Heart left ventricle (tissue), 16 donors: ENCODE measurements around the gene RPL38. TPM values are rescaled to one million over a fixed set of nuclear protein-coding genes. Genes with fewer than 3 reads are reported as not detected.

Experiments
- ATAC-seq, 4 donors: fragments of 200-7000 bp; cut with Tn5 transposase; one replicate each; pipeline ENCODE4 v1.9.1; 2020 to 2022; ENCODE audit warnings: moderate library complexity in 4 of 4, mild to moderate bottlenecking in 3 of 4, moderate number of reproducible peaks in 1 of 4
- DNase-seq, 5 donors: peaks; one replicate each; pipeline ENCODE4 v3.0.0-alpha.2; 2020
- H3K27ac ChIP-seq, 12 donors: fragments of 200-600 bp; sonication (generic) in 4 of 12; one replicate each; pipeline versions ENCODE4 v1.5.0 to v1.8.0; 2016 to 2022; ENCODE audit warnings: mild to moderate bottlenecking in 2 of 12
- H3K27me3 ChIP-seq, 9 donors: fragments of 200-600 bp; sonication (generic) in 2 of 9; one replicate each; pipeline versions ENCODE4 v1.5.1 to v1.8.0; 2016 to 2022; ENCODE audit warnings: mild to moderate bottlenecking in 3 of 9
- H3K36me3 ChIP-seq, 9 donors: fragments of 200-600 bp; sonication (generic) in 2 of 9; one replicate each; pipeline versions ENCODE4 v1.5.0 to v1.8.0; 2018 to 2022; ENCODE audit warnings: mild to moderate bottlenecking in 2 of 9
- H3K4me1 ChIP-seq, 12 donors: fragments of 200-600 bp; sonication (generic) in 4 of 12; one replicate each; pipeline versions ENCODE4 v1.5.0 to v1.8.0; 2016 to 2022; ENCODE audit warnings: mild to moderate bottlenecking in 3 of 12
- H3K4me3 ChIP-seq, 12 donors: fragments of 200-600 bp; sonication (generic) in 4 of 12; one replicate each; pipeline versions ENCODE4 v1.5.0 to v1.8.0; 2017 to 2022; ENCODE audit warnings: mild to moderate bottlenecking in 9 of 12, moderate library complexity in 4 of 12
- H3K9me3 ChIP-seq, 12 donors: fragments of 200-600 bp; sonication (generic) in 4 of 12; one replicate each; pipeline versions ENCODE4 v1.5.0 to v1.8.0; 2016 to 2022; ENCODE audit warnings: mild to moderate bottlenecking in 1 of 12
- POLR2A ChIP-seq, 2 donors: fragments of 450-650 bp; IDR thresholded peaks; one replicate each; pipeline ENCODE4 v1.6.1; 2017; ENCODE audit warnings: antibody characterized with exemption in 2 of 2, mild to moderate bottlenecking in 2 of 2, moderate library complexity in 2 of 2
- WGBS, 4 donors: extraction: QIAGEN DNeasy Blood & Tissue Kit in 2 of 4; methylation state at CpG; one replicate each; pipeline versions ENCODE4 v1.1.5 to v1.1.7; 2013 to 2018; 5-methylcytosine and 5-hydroxymethylcytosine counted together
- intact Hi-C, 10 donors: fragments of 100-400 bp; cut with DNase I; formaldehyde crosslinking; loops; one replicate each; pipeline versions ENCODE4 v1.11.1 to v1.14.2; 2022
- polyA plus RNA-seq, 2 donors: library from polyadenylated mRNA; stranded (reverse); fragments of 200-250 nt; gene quantifications; one replicate each; pipeline ENCODE4 v1.2.3, GENCODE V29; 2013
- total RNA-seq, 9 donors: library from RNA; depleted of rRNA in 2 of 9; stranded (reverse); fragments of >200 nt in 2 of 9; fragmentation: NEBNext Ultra II Directional in 3 of 9; extraction: Animal tissue kit (Norgen Biotek cat#: 25700) in 3 of 9; gene quantifications; one replicate each; pipeline versions ENCODE4 v1.1.0 to v1.2.4, GENCODE V29; 2016 to 2023
- TF ChIP-seq, protein P1 (sequence below), 12 donors: fragments of 200-600 bp; sonication (generic) in 4 of 12; IDR thresholded peaks; one replicate each; pipeline versions ENCODE4 v1.5.0 to v1.8.0; 2018 to 2022; ENCODE audit warnings: antibody characterized with exemption in 12 of 12, mild to moderate bottlenecking in 5 of 12
- donor health status: ischemic (EF 13 %, LVEDD 7.1; RV severe dilation, severe dysfunction).
- donor health status: healthy with polysubstance abuse.
- donor health status: DM: no; HTN: yes; CAD: no.
- donor health status: DM: no; HTN: no; CAD: no.
- donor health status: ischemic (EF 25% LVEDD 6.9; RV normal size, moderate dysfunction).
- donor health status: ischemic (EF 25% LVEDD 5.7; RV mildly dilated, moderate dysfunction).
- donor health status: healthy.
- donor health status: DM: yes; HTN: yes; CAD: no.
- donor health status: ischemic (EF 35%, LVEDD 5.7; RV mildly dilated, moderate dysfunction).
- donor health status: nonischemic (EF 11% LVEDD 7.7; RV severe dilation, severe dysfunction).
- donor health status: DM: yes; HTN: yes; CAD: no.
- donor health status: PGD.
- donor health status: ischemic (EF 29% LVEDD 5.4; RV normal size, mild dysfunction).
- donor health status: nonischemic (EF 23%, LVEDD 6.1; RV moderate dilation, normal function).

Gene RPL38
- total and polyA plus RNA-seq, 11 donors = 244 to 1,830 (median 740) TPM

DNA sequence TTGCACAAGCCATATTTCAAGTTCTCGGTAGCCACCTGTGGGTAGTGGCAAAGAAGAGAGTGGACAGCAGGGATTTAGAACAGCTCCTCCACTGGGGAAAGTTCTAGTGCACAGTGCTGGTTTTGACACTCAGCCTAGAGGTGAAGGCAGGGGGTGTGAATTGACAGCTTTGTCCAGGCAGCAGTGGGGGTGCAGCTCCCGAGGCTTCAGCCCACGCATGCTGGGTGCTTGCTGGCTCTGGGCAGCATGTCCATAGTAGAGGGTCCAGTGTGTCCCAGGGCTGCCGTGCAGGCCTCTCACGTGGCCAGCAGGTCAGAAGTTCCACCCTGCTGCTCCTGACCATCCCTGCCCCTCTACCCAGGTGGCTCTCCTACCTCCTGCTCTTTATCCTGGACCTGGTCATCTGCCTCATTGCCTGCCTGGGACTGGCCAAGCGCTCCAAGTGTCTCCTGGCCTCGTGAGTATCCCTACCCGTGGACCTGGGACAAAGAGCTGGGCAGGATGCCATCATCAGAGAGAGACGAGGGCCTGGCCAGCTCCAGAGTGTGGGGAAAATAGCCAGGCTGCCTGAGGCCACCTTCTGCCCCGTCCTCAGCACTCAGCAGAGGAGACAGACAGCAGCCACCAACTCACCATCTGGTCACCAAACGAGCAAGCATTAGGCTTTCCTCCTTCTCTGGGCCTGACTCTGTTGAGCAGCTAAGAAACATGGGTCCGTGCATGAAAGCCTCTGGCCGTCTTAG is 39.7 kb downstream of the RPL38 start:
- ATAC-seq (peak; percentile 83 to 88 (median 86)), DNase-seq (peak; percentile 75 to 89 (median 79))
- no peak overlapping the region for H3K4me3 ChIP-seq
- TF ChIP-seq POLR2A (IDR thresholded peaks at IDR 0.05) = no peak
- TF ChIP-seq, protein P1, sequence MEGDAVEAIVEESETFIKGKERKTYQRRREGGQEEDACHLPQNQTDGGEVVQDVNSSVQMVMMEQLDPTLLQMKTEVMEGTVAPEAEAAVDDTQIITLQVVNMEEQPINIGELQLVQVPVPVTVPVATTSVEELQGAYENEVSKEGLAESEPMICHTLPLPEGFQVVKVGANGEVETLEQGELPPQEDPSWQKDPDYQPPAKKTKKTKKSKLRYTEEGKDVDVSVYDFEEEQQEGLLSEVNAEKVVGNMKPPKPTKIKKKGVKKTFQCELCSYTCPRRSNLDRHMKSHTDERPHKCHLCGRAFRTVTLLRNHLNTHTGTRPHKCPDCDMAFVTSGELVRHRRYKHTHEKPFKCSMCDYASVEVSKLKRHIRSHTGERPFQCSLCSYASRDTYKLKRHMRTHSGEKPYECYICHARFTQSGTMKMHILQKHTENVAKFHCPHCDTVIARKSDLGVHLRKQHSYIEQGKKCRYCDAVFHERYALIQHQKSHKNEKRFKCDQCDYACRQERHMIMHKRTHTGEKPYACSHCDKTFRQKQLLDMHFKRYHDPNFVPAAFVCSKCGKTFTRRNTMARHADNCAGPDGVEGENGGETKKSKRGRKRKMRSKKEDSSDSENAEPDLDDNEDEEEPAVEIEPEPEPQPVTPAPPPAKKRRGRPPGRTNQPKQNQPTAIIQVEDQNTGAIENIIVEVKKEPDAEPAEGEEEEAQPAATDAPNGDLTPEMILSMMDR (IDR thresholded peaks at IDR 0.05) = no peak
- H3K4me1 ChIP-seq = peaks cover 0 to 61% (median 33%) of the 10 kb centered on the region in 12 donors
- 46 to 65% (median 55%) methylated on average over 8 to 13 of the region's 13 CpGs for WGBS, 4 donors
- H3K9me3 ChIP-seq = no peaks in the 10 kb centered on the region
- H3K36me3 ChIP-seq = peaks cover 0 to 9% (median 0%) of the 10 kb centered on the region in 9 donors
- peak overlapping the region in 10 of 12 donors; percentile 17 to 73 (median 48) for H3K27ac ChIP-seq
- H3K27me3 ChIP-seq = no peaks in the 10 kb centered on the region
- intact Hi-C loops = loop anchor here in 2 of 10 donors (2.0 kb wide), 1 partner anchor 54 kb away; no protein-coding TSS in a partner anchor

GRCh38 chr17:74244128-74244527 is 40.6 kb downstream of the RPL38 start:
- Histone ChIP-seq H3K27me3 (no peaks in the 10 kb centered on the region), H3K4me3 (no peak overlapping the region), H3K9me3 (no peaks in the 10 kb centered on the region), H3K27ac (peak overlapping the region in 7 of 12 donors; percentile 26 to 73 (median 52)), H3K36me3 (peaks cover 0 to 6% (median 0%) of the 10 kb centered on the region in 9 donors), H3K4me1 (peaks cover 0 to 59% (median 33%) of the 10 kb centered on the region in 12 donors)
- DNase-seq = no peak
- no peak for ATAC-seq
- TF ChIP-seq, protein P1 (IDR thresholded peaks at IDR 0.05) = no peak
- TF ChIP-seq POLR2A (IDR thresholded peaks at IDR 0.05) = no peak
- intact Hi-C loops = no loop called here
- WGBS, 4 donors = 87 to 97% (median 93%) methylated on average over 8 to 10 of the region's 10 CpGs

DNA sequence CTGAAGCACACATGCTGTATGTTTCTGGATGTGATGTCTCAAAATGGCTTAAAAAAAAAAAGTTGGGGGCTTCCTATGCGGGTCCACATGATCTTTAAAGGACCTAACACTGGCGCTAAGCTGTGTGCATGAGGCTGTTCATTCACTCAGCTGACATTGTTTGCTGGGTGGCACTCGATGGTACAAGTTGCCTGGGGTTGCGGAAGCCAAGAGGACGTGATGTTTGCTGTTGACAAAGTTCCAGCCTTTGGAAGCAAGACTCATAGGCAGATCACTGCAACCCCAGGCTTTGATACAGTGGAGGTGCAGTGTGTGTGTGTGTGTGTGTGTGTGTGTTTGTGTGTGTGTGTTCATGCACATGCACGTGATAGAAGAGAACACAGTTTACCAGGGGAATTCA is 41.1 kb downstream of the RPL38 start:
- intact Hi-C loops = no loop called here
- Histone ChIP-seq H3K9me3 (no peaks in the 10 kb centered on the region), H3K4me3 (no peak overlapping the region), H3K36me3 (peaks cover 0 to 11% (median 0%) of the 10 kb centered on the region in 9 donors), H3K4me1 (peaks cover 0 to 55% (median 33%) of the 10 kb centered on the region in 12 donors), H3K27ac (peak overlapping the region in 2 of 12 donors; percentile 61 to 73), H3K27me3 (no peaks in the 10 kb centered on the region)
- TF ChIP-seq POLR2A (IDR thresholded peaks at IDR 0.05) = no peak
- TF ChIP-seq, protein P1 (IDR thresholded peaks at IDR 0.05) = no peak
- WGBS, 4 donors = 63 to 73% (median 67%) methylated on average over 6 of the region's 6 CpGs
- DNase-seq (peak in 1 of 5 donors; percentile 45), ATAC-seq (peak; percentile 9 to 36 (median 30))

GRCh38 chr17:74245145-74245831 is 41.8 kb downstream of the RPL38 start:
- intact Hi-C loops = no loop called here
- Histone ChIP-seq H3K4me3 (no peak overlapping the region), H3K27me3 (no peaks in the 10 kb centered on the region), H3K27ac (peak overlapping the region in 1 of 12 donors; percentile 11), H3K9me3 (no peaks in the 10 kb centered on the region), H3K4me1 (peaks cover 0 to 48% (median 29%) of the 10 kb centered on the region in 12 donors), H3K36me3 (peaks cover 0 to 15% (median 0%) of the 10 kb centered on the region in 9 donors)
- 80 to 88% (median 85%) methylated on average over 13 to 21 of the region's 21 CpGs for WGBS, 4 donors
- DNase-seq (no peak), ATAC-seq (no peak)
- TF ChIP-seq, protein P1 (IDR thresholded peaks at IDR 0.05) = no peak
- TF ChIP-seq POLR2A (IDR thresholded peaks at IDR 0.05) = no peak
